Smooth muscle cell (in vitro differentiated cells): ENCODE data around the gene PSMD5. TPM values are rescaled to one million over a fixed set of nuclear protein-coding genes. Genes with fewer than 3 reads are reported as not detected.

ENCODE experiments used
- DNase-seq: peaks from one replicate; lab custom pipeline; 2025; ENCODE audit not compliant: unreplicated experiment; lab: John Stamatoyannopoulos, UW
- H2AFZ ChIP-seq: fragments of 200-600 bp; sonication (generic); 2 replicates; pipeline ENCODE4 v1.6.0; 2016; ENCODE audit warnings: antibody characterized with exemption, low read depth, mild to moderate bottlenecking
- H3F3A ChIP-seq: fragments of 200-600 bp; sonication (generic); 2 replicates; pipeline ENCODE4 v1.6.0; 2017; ENCODE audit warnings: antibody characterized with exemption, low read depth
- H3K27ac ChIP-seq: fragments of 200-600 bp; sonication (generic); 2 replicates; pipeline ENCODE4 v1.5.1; 2016; ENCODE audit warnings: low read depth, mild to moderate bottlenecking
- H3K27me3 ChIP-seq: fragments of 200-600 bp; sonication (generic); 2 replicates; pipeline ENCODE4 v1.6.1; 2016; ENCODE audit warnings: low read depth, mild to moderate bottlenecking
- H3K36me3 ChIP-seq: fragments of 200-600 bp; sonication (generic); 2 replicates; pipeline ENCODE4 v1.5.1; 2016; ENCODE audit warnings: low read depth
- H3K4me1 ChIP-seq: fragments of 200-600 bp; sonication (generic); 2 replicates; pipeline ENCODE4 v1.5.1; 2016; ENCODE audit warnings: low read depth
- H3K4me2 ChIP-seq: fragments of 200-600 bp; sonication (generic); 2 replicates; pipeline ENCODE4 v1.6.0; 2016; ENCODE audit warnings: mild to moderate bottlenecking
- H3K4me3 ChIP-seq: fragments of 200-600 bp; sonication (generic); 2 replicates; pipeline ENCODE4 v1.5.1; 2016; ENCODE audit warnings: mild to moderate bottlenecking
- H3K79me2 ChIP-seq: fragments of 200-600 bp; sonication (generic); 2 replicates; pipeline ENCODE4 v1.6.0; 2016; ENCODE audit warnings: low read depth, mild to moderate bottlenecking
- H3K9ac ChIP-seq: fragments of 200-600 bp; sonication (generic); 2 replicates; pipeline ENCODE4 v1.6.0; 2016; ENCODE audit warnings: low read depth
- H3K9me3 ChIP-seq: fragments of 200-600 bp; sonication (generic); replicated peaks from 2 replicates; pipeline ENCODE4 v1.5.1; 2016; ENCODE audit warnings: low read depth
- H4K20me1 ChIP-seq: fragments of 200-600 bp; sonication (generic); 2 replicates; pipeline ENCODE4 v1.6.0; 2016; ENCODE audit warnings: low read depth
- WGBS: methylation state at CpG from one replicate; pipeline ENCODE4 v1.1.7; 2016; ENCODE audit warnings: low lambda C conversion rate; 5-methylcytosine and 5-hydroxymethylcytosine counted together
- polyA plus RNA-seq: library from polyadenylated mRNA; unstranded; fragments of >200 nt; fragmentation: Nextera tagmentation; extraction: Ambion mirVana; gene quantifications from 2 replicates; pipeline ENCODE4 v1.2.1, GENCODE V29; 2016
- total RNA-seq: library from RNA; depleted of rRNA; stranded (reverse); fragments of >200 nt; gene quantifications from 2 replicates; pipeline ENCODE4 v1.2.3, GENCODE V29; 2014
- TF ChIP-seq, protein P1 (sequence below): fragments of 200-600 bp; sonication (generic); IDR thresholded peaks from 2 replicates; pipeline ENCODE4 v1.5.1; 2017; ENCODE audit warnings: borderline replicate concordance, mild to moderate bottlenecking, antibody characterized with exemption; ENCODE audit not compliant: insufficient read depth, poor library complexity, severe bottlenecking

PSMD5 gene
- total and polyA plus RNA-seq, 2 experiments from 2014 or later = 14.4 to 18.6 TPM

- H3K4me2 ChIP-seq = no peak overlapping the region
- H3K4me1 ChIP-seq = no peaks in the 10 kb centered on the region
- H3K9ac ChIP-seq = no peak overlapping the region
- H3K4me3 ChIP-seq = no peak overlapping the region
- 86% methylated on average over 7 of the region's 7 CpGs for WGBS
- no peaks in the 10 kb centered on the region for H4K20me1 ChIP-seq
- no peaks in the 10 kb centered on the region for H3K36me3 ChIP-seq
- H2AFZ ChIP-seq = no peak overlapping the region
- H3K27me3 ChIP-seq = no peaks in the 10 kb centered on the region
- H3K79me2 ChIP-seq = no peaks in the 10 kb centered on the region
- TF ChIP-seq, protein P1, sequence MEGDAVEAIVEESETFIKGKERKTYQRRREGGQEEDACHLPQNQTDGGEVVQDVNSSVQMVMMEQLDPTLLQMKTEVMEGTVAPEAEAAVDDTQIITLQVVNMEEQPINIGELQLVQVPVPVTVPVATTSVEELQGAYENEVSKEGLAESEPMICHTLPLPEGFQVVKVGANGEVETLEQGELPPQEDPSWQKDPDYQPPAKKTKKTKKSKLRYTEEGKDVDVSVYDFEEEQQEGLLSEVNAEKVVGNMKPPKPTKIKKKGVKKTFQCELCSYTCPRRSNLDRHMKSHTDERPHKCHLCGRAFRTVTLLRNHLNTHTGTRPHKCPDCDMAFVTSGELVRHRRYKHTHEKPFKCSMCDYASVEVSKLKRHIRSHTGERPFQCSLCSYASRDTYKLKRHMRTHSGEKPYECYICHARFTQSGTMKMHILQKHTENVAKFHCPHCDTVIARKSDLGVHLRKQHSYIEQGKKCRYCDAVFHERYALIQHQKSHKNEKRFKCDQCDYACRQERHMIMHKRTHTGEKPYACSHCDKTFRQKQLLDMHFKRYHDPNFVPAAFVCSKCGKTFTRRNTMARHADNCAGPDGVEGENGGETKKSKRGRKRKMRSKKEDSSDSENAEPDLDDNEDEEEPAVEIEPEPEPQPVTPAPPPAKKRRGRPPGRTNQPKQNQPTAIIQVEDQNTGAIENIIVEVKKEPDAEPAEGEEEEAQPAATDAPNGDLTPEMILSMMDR = no peak
- no peak overlapping the region for H3K27ac ChIP-seq
- no peaks in the 10 kb centered on the region for H3K9me3 ChIP-seq
- no peaks in the 10 kb centered on the region for H3F3A ChIP-seq
- no peak for DNase-seq
Observed at GRCh38 chr9:120863833-120864232, 21.1 kb upstream of the PSMD5 start.

- no peaks in the 10 kb centered on the region for H3K4me1 ChIP-seq
- TF ChIP-seq, protein P1 = no peak
- H3K36me3 ChIP-seq = no peaks in the 10 kb centered on the region
- no peak for DNase-seq
- no peak overlapping the region for H3K4me3 ChIP-seq
- no peaks in the 10 kb centered on the region for H4K20me1 ChIP-seq
- H3K27me3 ChIP-seq = no peaks in the 10 kb centered on the region
- H3K79me2 ChIP-seq = no peaks in the 10 kb centered on the region
- no peaks in the 10 kb centered on the region for H3F3A ChIP-seq
- no peaks in the 10 kb centered on the region for H3K9me3 ChIP-seq
- no peak overlapping the region for H3K9ac ChIP-seq
- WGBS = 95% methylated on average over 12 of the region's 12 CpGs
- no peak overlapping the region for H2AFZ ChIP-seq
- H3K4me2 ChIP-seq = no peak overlapping the region
- no peak overlapping the region for H3K27ac ChIP-seq
Observed at GRCh38 chr9:120862452-120862851, 19.7 kb upstream of the PSMD5 start.

GRCh38 chr9:120861935-120862334 is 19.2 kb upstream of the PSMD5 start:
- H3K4me2 ChIP-seq = no peak overlapping the region
- H2AFZ ChIP-seq = no peak overlapping the region
- H3K9ac ChIP-seq = no peak overlapping the region
- WGBS = 99% methylated on average over 6 of the region's 6 CpGs
- H3K4me1 ChIP-seq = no peaks in the 10 kb centered on the region
- no peaks in the 10 kb centered on the region for H4K20me1 ChIP-seq
- H3K4me3 ChIP-seq = no peak overlapping the region
- no peaks in the 10 kb centered on the region for H3K9me3 ChIP-seq
- no peaks in the 10 kb centered on the region for H3K79me2 ChIP-seq
- no peak for DNase-seq
- TF ChIP-seq, protein P1 = no peak
- H3K27me3 ChIP-seq = no peaks in the 10 kb centered on the region
- no peaks in the 10 kb centered on the region for H3K36me3 ChIP-seq
- H3K27ac ChIP-seq = no peak overlapping the region
- H3F3A ChIP-seq = no peaks in the 10 kb centered on the region

DNA sequence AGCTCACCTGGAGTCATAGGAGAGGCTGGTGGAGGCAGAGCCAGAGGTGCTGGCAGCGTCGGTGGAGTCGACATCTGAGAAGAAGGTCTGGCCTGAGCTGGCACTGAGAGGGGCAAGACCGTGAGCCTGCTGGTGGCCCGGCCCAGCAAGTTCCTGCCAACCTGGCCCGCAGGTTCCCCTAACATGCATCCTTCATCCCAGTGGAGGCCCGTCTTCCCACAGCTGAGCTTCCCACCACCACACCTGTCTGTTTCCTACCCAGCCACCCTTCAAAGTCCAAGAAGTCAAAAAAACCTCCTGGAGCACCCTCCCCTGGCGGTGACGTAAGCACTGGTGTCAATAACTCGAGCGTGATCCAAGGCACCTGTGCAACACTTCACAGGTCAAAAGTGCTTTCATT is 17.4 kb upstream of the PSMD5 start:
- Histone ChIP-seq H3K4me1 (no peaks in the 10 kb centered on the region), H3K36me3 (no peaks in the 10 kb centered on the region), H3K27me3 (no peaks in the 10 kb centered on the region), H2AFZ (no peak overlapping the region), H3K4me2 (no peak overlapping the region), H3K9me3 (no peaks in the 10 kb centered on the region), H3K4me3 (no peak overlapping the region), H4K20me1 (no peaks in the 10 kb centered on the region), H3K79me2 (no peaks in the 10 kb centered on the region), H3F3A (no peaks in the 10 kb centered on the region), H3K9ac (no peak overlapping the region), H3K27ac (no peak overlapping the region)
- no peak for DNase-seq
- TF ChIP-seq, protein P1 = no peak
- 97% methylated on average over 11 of the region's 11 CpGs for WGBS
